Fibroblast of mammary gland (primary cell): ENCODE data around the gene MORC2.

ENCODE experiments used
- DNase-seq: peaks from one replicate; pipeline ENCODE4 v3.0.0-alpha.2; 2010; ENCODE audit warnings: low read depth
- H3K4me3 ChIP-seq: 2 replicates; pipeline ENCODE4 v1.5.1; 2011; ENCODE audit warnings: low read depth, mild to moderate bottlenecking, low read length, moderate library complexity; ENCODE audit not compliant: control insufficient read depth
- CTCF ChIP-seq: conservative IDR thresholded peaks from 2 replicates; pipeline ENCODE4 v1.5.1; 2011; ENCODE audit warnings: low read depth, low read length, inconsistent platforms; ENCODE audit not compliant: control insufficient read depth, insufficient read depth

Gene MORC2

GRCh38 chr22:30945653-30946052 lies 22.9 kb downstream of the MORC2 start:
- DNase-seq = no peak
- no peak overlapping the region for H3K4me3 ChIP-seq
- TF ChIP-seq CTCF = no peak

GRCh38 chr22:30944986-30945385 lies 23.6 kb downstream of the MORC2 start:
- DNase-seq = no peak
- no peak overlapping the region for H3K4me3 ChIP-seq
- TF ChIP-seq CTCF = no peak

- no peak for TF ChIP-seq CTCF
- no peak for DNase-seq
- H3K4me3 ChIP-seq = no peak overlapping the region
These were observed 25.2 kb downstream of the MORC2 start for GRCh38 chr22:30943368-30943767.

GRCh38 chr22:30941363-30941740 lies 27.2 kb downstream of the MORC2 start:
- DNase-seq = no peak

GRCh38 chr22:30940685-30941362 lies 27.8 kb downstream of the MORC2 start:
- TF ChIP-seq CTCF = no peak
- H3K4me3 ChIP-seq = no peak overlapping the region
- no peak for DNase-seq

More at GRCh38 chr22:30941363-30941740, 27.2 kb downstream of the MORC2 start:
- TF ChIP-seq CTCF = no peak
- no peak overlapping the region for H3K4me3 ChIP-seq

- H3K4me3 ChIP-seq = no peak overlapping the region
- no peak for DNase-seq
- TF ChIP-seq CTCF = no peak
These were observed 34.5 kb downstream of the MORC2 start for GRCh38 chr22:30934053-30934452.

GRCh38 chr22:30933457-30933856 lies 35.1 kb downstream of the MORC2 start:
- TF ChIP-seq CTCF = no peak
- H3K4me3 ChIP-seq = no peak overlapping the region
- no peak for DNase-seq
